ENCODE results near the gene TMEM175. TPM values are rescaled to one million over a fixed set of nuclear protein-coding genes. Genes with fewer than 3 reads are reported as not detected.

The TMEM175 gene
- total RNA-seq, 2 experiments from 2014 or later: 12.5 to 33.1 TPM

- no peaks in the 10 kb centered on the region for H3K4me1 ChIP-seq (ENCODE audit: insufficient read depth, low read length, poor library complexity, severe bottlenecking)
- no peak overlapping the region for H3K4me2 ChIP-seq (ENCODE audit: low read length)
- intact Hi-C loops (cut with micrococcal nuclease; ENCODE audit: unreplicated experiment): no loop called here
- no peaks in the 10 kb centered on the region for H4K20me1 ChIP-seq (ENCODE audit: insufficient read depth, low read length)
- POLR2A ChIA-PET: no interaction called here
- TF ChIP-seq, protein P1, sequence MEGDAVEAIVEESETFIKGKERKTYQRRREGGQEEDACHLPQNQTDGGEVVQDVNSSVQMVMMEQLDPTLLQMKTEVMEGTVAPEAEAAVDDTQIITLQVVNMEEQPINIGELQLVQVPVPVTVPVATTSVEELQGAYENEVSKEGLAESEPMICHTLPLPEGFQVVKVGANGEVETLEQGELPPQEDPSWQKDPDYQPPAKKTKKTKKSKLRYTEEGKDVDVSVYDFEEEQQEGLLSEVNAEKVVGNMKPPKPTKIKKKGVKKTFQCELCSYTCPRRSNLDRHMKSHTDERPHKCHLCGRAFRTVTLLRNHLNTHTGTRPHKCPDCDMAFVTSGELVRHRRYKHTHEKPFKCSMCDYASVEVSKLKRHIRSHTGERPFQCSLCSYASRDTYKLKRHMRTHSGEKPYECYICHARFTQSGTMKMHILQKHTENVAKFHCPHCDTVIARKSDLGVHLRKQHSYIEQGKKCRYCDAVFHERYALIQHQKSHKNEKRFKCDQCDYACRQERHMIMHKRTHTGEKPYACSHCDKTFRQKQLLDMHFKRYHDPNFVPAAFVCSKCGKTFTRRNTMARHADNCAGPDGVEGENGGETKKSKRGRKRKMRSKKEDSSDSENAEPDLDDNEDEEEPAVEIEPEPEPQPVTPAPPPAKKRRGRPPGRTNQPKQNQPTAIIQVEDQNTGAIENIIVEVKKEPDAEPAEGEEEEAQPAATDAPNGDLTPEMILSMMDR (conservative IDR thresholded peaks at IDR 0.05; ENCODE audit: low read length): no peak
- TF ChIP-seq EZH2phosphoT487 (IDR thresholded peaks at IDR 0.05; ENCODE audit: borderline replicate concordance, low read depth, low read length): no peak
- CTCF ChIA-PET (ENCODE audit: unreplicated experiment): no interaction called here
- H3K36me3 ChIP-seq (ENCODE audit: insufficient read depth, low read length): no peaks in the 10 kb centered on the region
- H3K9me3 ChIP-seq (ENCODE audit: low read length): no peaks in the 10 kb centered on the region
- no peaks in the 10 kb centered on the region for H3K79me2 ChIP-seq (ENCODE audit: insufficient read depth, low read depth, low read length)
- no peaks in the 10 kb centered on the region for H3K9me2 ChIP-seq (ENCODE audit: insufficient read depth, low read length)
- H3K4me3 ChIP-seq (ENCODE audit: low read depth, low read length, poor library complexity, severe bottlenecking): no peak overlapping the region
- H2AFZ ChIP-seq (ENCODE audit: low read length): no peak overlapping the region
- no peak overlapping the region for H3K27ac ChIP-seq (ENCODE audit: low read depth, low read length, poor library complexity, severe bottlenecking)
- BruUV-seq (replicated peaks): no TSS peak
- no peak for DNase-seq (ENCODE audit: low spot score)
Observed at GRCh38 chr4:951594-952468, 19.6 kb downstream of the TMEM175 start.

GRCh38 chr4:952881-953573, 20.8 kb downstream of the TMEM175 start:
- no peaks in the 10 kb centered on the region for H3K9me3 ChIP-seq (ENCODE audit: low read length)
- no peak overlapping the region for H3K27ac ChIP-seq (ENCODE audit: low read depth, low read length, poor library complexity, severe bottlenecking)
- H3K4me2 ChIP-seq (ENCODE audit: low read length): no peak overlapping the region
- H3K36me3 ChIP-seq (ENCODE audit: insufficient read depth, low read length): no peaks in the 10 kb centered on the region
- BruUV-seq (replicated peaks): no TSS peak
- no peaks in the 10 kb centered on the region for H3K9me2 ChIP-seq (ENCODE audit: insufficient read depth, low read length)
- TF ChIP-seq, protein P1 (conservative IDR thresholded peaks at IDR 0.05; ENCODE audit: low read length): no peak
- no peak for TF ChIP-seq EZH2phosphoT487 (IDR thresholded peaks at IDR 0.05; ENCODE audit: borderline replicate concordance, low read depth, low read length)
- no peaks in the 10 kb centered on the region for H3K79me2 ChIP-seq (ENCODE audit: insufficient read depth, low read depth, low read length)
- no peak overlapping the region for H2AFZ ChIP-seq (ENCODE audit: low read length)
- no peak overlapping the region for H3K4me3 ChIP-seq (ENCODE audit: low read depth, low read length, poor library complexity, severe bottlenecking)
- POLR2A ChIA-PET: no interaction called here
- DNase-seq (ENCODE audit: low spot score): no peak
- H4K20me1 ChIP-seq (ENCODE audit: insufficient read depth, low read length): no peaks in the 10 kb centered on the region
- no peaks in the 10 kb centered on the region for H3K4me1 ChIP-seq (ENCODE audit: insufficient read depth, low read length, poor library complexity, severe bottlenecking)
- CTCF ChIA-PET (ENCODE audit: unreplicated experiment): no interaction called here
- intact Hi-C loops (cut with micrococcal nuclease; ENCODE audit: unreplicated experiment): no loop called here

- Histone ChIP-seq H4K20me1 (ENCODE audit: insufficient read depth, low read length) (no peaks in the 10 kb centered on the region), H2AFZ (ENCODE audit: low read length) (no peak overlapping the region), H3K27ac (ENCODE audit: low read depth, low read length, poor library complexity, severe bottlenecking) (no peak overlapping the region), H3K79me2 (ENCODE audit: insufficient read depth, low read depth, low read length) (no peaks in the 10 kb centered on the region), H3K4me3 (ENCODE audit: low read depth, low read length, poor library complexity, severe bottlenecking) (no peak overlapping the region), H3K9me2 (ENCODE audit: insufficient read depth, low read length) (no peaks in the 10 kb centered on the region), H3K4me2 (ENCODE audit: low read length) (no peak overlapping the region), H3K9me3 (ENCODE audit: low read length) (no peaks in the 10 kb centered on the region), H3K36me3 (ENCODE audit: insufficient read depth, low read length) (no peaks in the 10 kb centered on the region), H3K4me1 (ENCODE audit: insufficient read depth, low read length, poor library complexity, severe bottlenecking) (no peaks in the 10 kb centered on the region)
- ChIA-PET CTCF (ENCODE audit: unreplicated experiment) (no interaction called here), POLR2A (no interaction called here)
- BruUV-seq (replicated peaks): no TSS peak
- intact Hi-C loops (cut with micrococcal nuclease; ENCODE audit: unreplicated experiment): no loop called here
- no peak for DNase-seq (ENCODE audit: low spot score)
- no peak for TF ChIP-seq EZH2phosphoT487 (IDR thresholded peaks at IDR 0.05; ENCODE audit: borderline replicate concordance, low read depth, low read length)
- TF ChIP-seq, protein P1 (conservative IDR thresholded peaks at IDR 0.05; ENCODE audit: low read length): no peak
Observed at GRCh38 chr4:953574-953915, 21.3 kb downstream of the TMEM175 start.

Measured in OCI-LY7 (cell line).